ENCODE data around the gene CEBPZ.

Gene CEBPZ

DNA sequence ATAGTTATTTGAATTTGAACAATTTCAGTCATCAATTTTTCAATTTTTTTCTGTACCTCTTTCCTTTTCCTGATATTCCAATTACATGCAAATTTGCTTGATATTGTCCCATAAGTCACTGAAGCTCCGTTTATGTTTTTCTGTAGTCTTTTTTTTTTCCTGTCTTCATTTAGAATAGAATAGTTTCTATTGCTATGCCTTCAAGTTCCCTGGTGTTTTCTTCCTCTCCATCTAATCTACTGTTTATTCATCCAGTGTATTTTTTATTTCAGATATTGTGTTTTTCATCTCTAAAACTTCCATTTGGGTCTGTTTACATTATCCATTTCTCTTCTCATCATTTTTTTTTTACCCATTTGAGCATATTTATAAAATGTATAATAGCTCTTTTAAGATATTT, 66.6 kb downstream of the CEBPZ start:
- no peaks in the 10 kb centered on the region for H4K20me1 ChIP-seq (ENCODE audit: low read depth, low read length)
- H3K4me2 ChIP-seq (ENCODE audit: low read depth, low read length, poor library complexity, severe bottlenecking) = no peak overlapping the region
- H3K79me2 ChIP-seq (ENCODE audit: insufficient read depth, low read length) = no peaks in the 10 kb centered on the region
- H3K9ac ChIP-seq (ENCODE audit: low read length) = no peak overlapping the region
- no peaks in the 10 kb centered on the region for H3K27me3 ChIP-seq (ENCODE audit: low read length)
- peaks cover 14% of the 10 kb centered on the region; the same call in 1 of the 2 replicates for H3K9me3 ChIP-seq (ENCODE audit: insufficient read depth, low read length)
- no peaks in the 10 kb centered on the region for H3K9me2 ChIP-seq (replicated peaks; ENCODE audit: insufficient read depth, low read length)
- peaks cover 3% of the 10 kb centered on the region; the same call in 1 of the 2 replicates for H3K36me3 ChIP-seq (ENCODE audit: low read length)
- no peaks in the 10 kb centered on the region for H3F3A ChIP-seq (ENCODE audit: insufficient read depth)
- TF ChIP-seq EZH2phosphoT487 (conservative IDR thresholded peaks at IDR 0.05; ENCODE audit: low read length) (no peak), CTCF (IDR thresholded peaks at IDR 0.05; ENCODE audit: insufficient read depth, low read length, poor library complexity, severe bottlenecking) (no peak)
- no peak overlapping the region for H3K4me3 ChIP-seq (ENCODE audit: insufficient read depth, low read length, poor library complexity, severe bottlenecking)
- no peak overlapping the region for H3K27ac ChIP-seq (ENCODE audit: low read depth, low read length)
- no peak overlapping the region for H2AFZ ChIP-seq (ENCODE audit: low read depth, low read length, severe bottlenecking)

DNA sequence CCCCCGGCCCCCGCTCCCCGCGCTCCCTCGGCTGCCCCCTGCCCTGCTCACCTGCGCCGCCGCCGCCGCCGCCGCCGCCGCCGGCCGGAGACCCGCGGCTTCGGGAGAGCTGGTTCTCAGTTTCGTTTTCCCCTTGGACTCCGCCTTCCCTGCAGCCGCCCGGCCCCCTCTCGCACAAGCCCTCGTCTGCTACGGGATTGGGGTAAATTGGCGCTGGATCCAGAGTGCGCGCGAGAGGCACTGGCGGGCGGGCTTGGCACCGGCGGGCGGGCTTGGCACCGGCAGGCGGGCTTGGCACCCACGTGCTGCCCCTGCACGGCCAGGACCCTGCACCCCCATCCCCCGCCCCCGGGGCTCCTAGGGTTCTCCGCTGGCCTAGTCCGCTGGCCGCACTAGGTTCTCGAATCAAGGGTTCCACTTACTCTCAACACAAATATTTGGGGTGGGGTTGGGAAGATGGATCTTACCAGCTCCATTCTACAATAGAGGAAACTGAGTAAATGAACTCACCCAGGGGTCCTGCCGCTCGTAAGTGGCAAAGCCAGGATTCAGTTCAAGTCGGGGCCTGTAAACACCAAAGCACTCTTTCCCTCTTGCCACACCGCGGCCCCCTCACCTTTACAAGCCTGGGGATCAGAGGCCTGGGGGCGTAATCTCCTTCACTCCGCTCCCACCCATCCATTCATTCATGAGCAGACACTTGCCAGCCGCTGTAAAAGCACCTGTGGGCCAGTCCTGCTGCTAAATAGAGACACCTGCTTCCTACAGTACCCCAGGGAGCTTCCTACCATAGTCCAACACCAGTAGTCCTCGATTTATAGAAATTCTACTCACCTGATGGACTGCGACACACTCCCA, 74.3 kb downstream of the CEBPZ start, which contains the start of gene EIF2AK2:
TSS of gene EIF2AK2 (minus strand) at position 124 of the 858 bp plus-strand sequence. CDS start 9,174 bp downstream, outside the sequence.
- Histone ChIP-seq H3K4me3 (ENCODE audit: insufficient read depth, low read length, poor library complexity, severe bottlenecking) (peak within 1 kb of the TSS; percentile 59), H2AFZ (ENCODE audit: low read depth, low read length, severe bottlenecking) (peak within 1 kb of the TSS; percentile 98), H3K4me2 (ENCODE audit: low read depth, low read length, poor library complexity, severe bottlenecking) (peak within 1 kb of the TSS; percentile 75), H3K9me3 (ENCODE audit: insufficient read depth, low read length) (no peaks in the 10 kb centered on the region), H3K36me3 (ENCODE audit: low read length) (no peaks in the 10 kb centered on the region), H4K20me1 (ENCODE audit: low read depth, low read length) (no peaks in the 10 kb centered on the region), H3K27ac (ENCODE audit: low read depth, low read length) (0 out of 2 replicates have a peak within 1 kb of the TSS, but pooled peaks have one; percentile 17), H3K9me2 (replicated peaks; ENCODE audit: insufficient read depth, low read length) (no peaks in the 10 kb centered on the region), H3F3A (ENCODE audit: insufficient read depth) (peaks cover 13% of the 10 kb centered on the region), H3K9ac (ENCODE audit: low read length) (peak within 1 kb of the TSS; percentile 71), H3K27me3 (ENCODE audit: low read length) (no peaks in the 10 kb centered on the region), H3K79me2 (ENCODE audit: insufficient read depth, low read length) (no peaks in the 10 kb centered on the region)
- TF ChIP-seq CTCF (IDR thresholded peaks at IDR 0.05; ENCODE audit: insufficient read depth, low read length, poor library complexity, severe bottlenecking) (no peak), EZH2phosphoT487 (conservative IDR thresholded peaks at IDR 0.05; ENCODE audit: low read length) (no peak)

DNA sequence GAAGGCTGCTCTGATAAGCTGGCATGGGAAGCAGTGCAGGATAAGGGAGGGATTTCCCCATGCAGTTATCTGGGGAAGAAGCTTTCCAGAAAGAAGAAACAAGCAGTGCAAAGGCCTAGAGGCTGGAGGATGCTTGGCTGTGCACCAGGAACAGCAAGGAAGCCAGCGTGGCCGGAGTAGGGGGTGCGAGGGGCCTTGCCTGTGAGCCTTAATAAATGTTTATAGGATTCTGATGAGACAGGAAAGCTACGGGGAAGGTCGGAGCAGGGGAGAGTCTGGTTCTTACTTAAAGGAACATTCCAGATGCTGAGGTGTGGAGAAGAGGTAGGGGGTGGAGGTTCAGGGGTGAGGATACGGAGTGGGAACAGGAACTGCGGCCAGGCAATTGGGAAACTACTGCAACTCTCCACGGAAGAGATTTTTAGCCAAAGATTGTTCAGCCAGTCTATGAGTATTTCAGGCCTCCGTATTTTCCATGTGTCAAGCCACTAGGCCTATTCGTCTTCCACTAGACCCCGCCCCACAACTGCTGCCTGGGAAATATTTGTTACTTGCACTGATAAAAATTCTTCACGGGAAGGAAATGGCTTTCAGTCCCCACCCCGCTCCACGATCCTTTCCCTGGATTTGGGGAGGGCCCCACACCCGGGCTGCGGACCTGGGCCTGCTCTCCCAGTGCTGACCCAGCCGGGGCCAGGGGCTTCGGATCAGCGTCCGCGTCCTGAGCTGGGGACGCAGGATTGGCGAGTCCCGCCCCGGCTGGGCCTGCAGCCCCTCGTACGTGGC, 75.1 kb downstream of the CEBPZ start:
- H2AFZ ChIP-seq (ENCODE audit: low read depth, low read length, severe bottlenecking) = peak overlapping the region; percentile 98
- peak overlapping the region; percentile 71 for H3K9ac ChIP-seq (ENCODE audit: low read length)
- TF ChIP-seq CTCF (IDR thresholded peaks at IDR 0.05; ENCODE audit: insufficient read depth, low read length, poor library complexity, severe bottlenecking) (no peak), EZH2phosphoT487 (conservative IDR thresholded peaks at IDR 0.05; ENCODE audit: low read length) (no peak)
- peaks cover 13% of the 10 kb centered on the region for H3F3A ChIP-seq (ENCODE audit: insufficient read depth)
- no peaks in the 10 kb centered on the region for H4K20me1 ChIP-seq (ENCODE audit: low read depth, low read length)
- H3K4me3 ChIP-seq (ENCODE audit: insufficient read depth, low read length, poor library complexity, severe bottlenecking) = peak overlapping the region; percentile 59
- H3K4me2 ChIP-seq (ENCODE audit: low read depth, low read length, poor library complexity, severe bottlenecking) = peak overlapping the region; percentile 75
- no peaks in the 10 kb centered on the region for H3K36me3 ChIP-seq (ENCODE audit: low read length)
- no peaks in the 10 kb centered on the region for H3K79me2 ChIP-seq (ENCODE audit: insufficient read depth, low read length)
- H3K9me2 ChIP-seq (replicated peaks; ENCODE audit: insufficient read depth, low read length) = no peaks in the 10 kb centered on the region
- H3K27ac ChIP-seq (ENCODE audit: low read depth, low read length) = 0 out of 2 replicates have a peak overlapping the region, but pooled peaks have one; percentile 17
- H3K27me3 ChIP-seq (ENCODE audit: low read length) = no peaks in the 10 kb centered on the region
- no peaks in the 10 kb centered on the region for H3K9me3 ChIP-seq (ENCODE audit: insufficient read depth, low read length)

Data from SU-DHL-6 (cell line).